ENCODE results near the gene GAL3ST2.

- TF ChIP-seq CTCF (IDR thresholded peaks at IDR 0.05; ENCODE audit: low read depth, low read length, poor library complexity, severe bottlenecking) = no peak
- no peak for TF ChIP-seq EZH2phosphoT487 (IDR thresholded peaks at IDR 0.05; ENCODE audit: borderline replicate concordance, low read length)
These were observed 31.3 kb upstream of the GAL3ST2 start for GRCh38 chr2:241745276-241745675.

All from DOHH2 (cell line).